ENCODE measurements around the gene SSBP3. TPM values are rescaled to one million over a fixed set of nuclear protein-coding genes. Genes with fewer than 3 reads are reported as not detected.

SSBP3 gene
- total and polyA plus RNA-seq, 9 of the 15 experiments (the other 6 are each of a cell fraction or from before 2014, with no cell fraction given) = 8.7 to 108 (median 33.8) TPM

- H3K4me2 ChIP-seq (ENCODE audit: insufficient read depth, low read length) = no peak overlapping the region
- in situ Hi-C loops (cut with MboI) = no loop called here
- DNase-seq (ENCODE audit: extremely low read depth in 1 of 4, low spot score in 3 of 4) (no peak), FAIRE-seq (no peak), ATAC-seq (peak; percentile 20)
- H3K27me3 ChIP-seq (ENCODE audit: control insufficient read depth in 2 of 2, insufficient read depth in 2 of 2, low read length in 2 of 2) = no peaks in the 10 kb centered on the region
- ChIA-PET CTCF (ENCODE audit: low intra/inter-chr PET ratio) (no interaction called here), POLR2A (interaction anchor here (1.3 to 1.7 kb wide), 2 partner anchors 8 to 10 kb away, joined by 3 to 8 read pairs; no protein-coding TSS in a partner anchor)
- H3K27ac ChIP-seq (ENCODE audit: extremely low read depth, low read depth, low read length) = no peak overlapping the region
- TF ChIP-seq MBD2 (IDR thresholded peaks at IDR 0.05; ENCODE audit: borderline replicate concordance, low read depth) (no peak), CHAMP1 (IDR thresholded peaks at IDR 0.05) (no peak), RNF2 (IDR thresholded peaks at IDR 0.05) (no peak), TRIM28 (IDR thresholded peaks at IDR 0.05) (no peak), ZNF384 (IDR thresholded peaks at IDR 0.05; ENCODE audit: low read depth, low read length) (no peak), ZNF449 (CRISPR knock-in tag; IDR thresholded peaks at IDR 0.05) (no peak), SRF (CRISPR knock-in tag; IDR thresholded peaks at IDR 0.05) (no peak), CREB1 (IDR thresholded peaks at IDR 0.05) (no peak), CREB1 (CRISPR knock-in tag; IDR thresholded peaks at IDR 0.05) (no peak), LARP7 (IDR thresholded peaks at IDR 0.05) (no peak), GTF2A2 (tag; IDR thresholded peaks at IDR 0.05) (no peak), ESRRB (CRISPR knock-in tag; IDR thresholded peaks at IDR 0.05; ENCODE audit: borderline replicate concordance) (no peak), BDP1 (IDR thresholded peaks at IDR 0.05; ENCODE audit: insufficient read depth, insufficient read length) (no peak), FOSL1 (tag; conservative IDR thresholded peaks at IDR 0.05) (no peak), ZNF79 (CRISPR knock-in tag; IDR thresholded peaks at IDR 0.05; ENCODE audit: low read depth) (no peak), NFE2L1 (tag; IDR thresholded peaks at IDR 0.05; ENCODE audit: borderline replicate concordance, low read depth) (no peak), E2F4 (CRISPR knock-in tag; IDR thresholded peaks at IDR 0.05; ENCODE audit: low read depth) (no peak), ZKSCAN1 (IDR thresholded peaks at IDR 0.05; ENCODE audit: low read depth, low read length) (no peak), EZH2 (IDR thresholded peaks at IDR 0.05; ENCODE audit: borderline replicate concordance, low read depth, low read length) (no peak), RBM39 (optimal IDR thresholded peaks at IDR 0.05; ENCODE audit: low read depth, low read length) (no peak)
- intact Hi-C loops (cut with micrococcal nuclease) = no loop called here
- H3K36me3 ChIP-seq (ENCODE audit: control insufficient read depth, insufficient read depth, low read length) = peaks cover 22% of the 10 kb centered on the region; the same call in 2 of the 3 replicates
- WGBS (ENCODE audit: insufficient coverage, low coverage, missing lambda C conversion rate) = 56% methylated on average over 2 of the region's 2 CpGs
- H4K20me1 ChIP-seq (replicated peaks; ENCODE audit: control insufficient read depth, insufficient read depth, low read length) = peaks cover 25% of the 10 kb centered on the region; the same call in 1 of the 2 replicates
- no TSS peak for BruUV-seq (replicated peaks)
- H3K4me3 ChIP-seq = no peak overlapping the region
- no peak overlapping the region for H2AFZ ChIP-seq (ENCODE audit: low read depth, low read length)
- H3K9me3 ChIP-seq (replicated peaks; ENCODE audit: control insufficient read depth, insufficient read depth, low read depth, low read length) = no peaks in the 10 kb centered on the region
- H3K9me1 ChIP-seq (ENCODE audit: control insufficient read depth, insufficient read depth, low read length) = no peaks in the 10 kb centered on the region
- H3K9ac ChIP-seq (ENCODE audit: insufficient read depth in 1 of 2, low read depth in 2 of 2, low read length in 2 of 2) = 0 out of 4 replicates have a peak overlapping the region, but pooled peaks of 1 of the 2 experiments have one; percentile 39
- H3K4me1 ChIP-seq (replicated peaks in 1 of 2; ENCODE audit: control insufficient read depth in 2 of 2, insufficient read depth in 2 of 2, low read length in 2 of 2) = no peaks in the 10 kb centered on the region; a peak in 1 of 5 replicates
- peaks cover 48% of the 10 kb centered on the region for H3K79me2 ChIP-seq (ENCODE audit: control insufficient read depth, insufficient read depth, low read length)
Measured at GRCh38 chr1:54342288-54342687, 63.9 kb downstream of the SSBP3 start.
